Prostate gland (tissue), 2 donors: ENCODE results near the gene TMX3. TPM values are rescaled to one million over a fixed set of nuclear protein-coding genes. Genes with fewer than 3 reads are reported as not detected.

ENCODE experiments used
- DNase-seq: peaks from one replicate; pipeline ENCODE4 v3.0.0-alpha.2; 2019; ENCODE audit warnings: low spot score
- H3K27ac ChIP-seq, 2 donors: fragments of 200-600 bp; sonication (generic); 2 replicates each; pipeline ENCODE4 v1.5.1; 2017 to 2019
- H3K27me3 ChIP-seq: fragments of 200-600 bp; sonication (generic); replicated peaks from 2 replicates; pipeline ENCODE4 v1.5.1; 2019; ENCODE audit not compliant: insufficient read depth
- H3K36me3 ChIP-seq, 2 donors: fragments of 200-600 bp; sonication (generic); 1 replicate in 1 of 2; 2 replicates in 1 of 2; pipeline versions ENCODE4 v1.5.1 to v1.8.1; 2017 to 2019
- H3K4me1 ChIP-seq: fragments of 200-600 bp; sonication (generic); replicated peaks from 2 replicates; pipeline ENCODE4 v1.5.1; 2019
- H3K4me3 ChIP-seq, 2 donors: fragments of 200-600 bp; sonication (generic); 2 replicates each; pipeline ENCODE4 v1.5.1; 2017 to 2019
- H3K9me3 ChIP-seq: fragments of 200-600 bp; sonication (generic); 2 replicates; pipeline ENCODE4 v1.5.1; 2017
- CTCF ChIP-seq, 4 experiments: fragments of 200-600 bp in 2 of 4; fragments of 450-650 bp in 2 of 4; sonication (generic) in 2 of 4; IDR thresholded peaks; 1 replicate in 3 of 4; 2 replicates in 1 of 4; pipeline ENCODE4 v1.5.1; 2016 to 2019; ENCODE audit warnings: antibody characterized with exemption in 4 of 4, mild to moderate bottlenecking in 2 of 4, moderate library complexity in 2 of 4
- POLR2A ChIP-seq: fragments of 450-650 bp; IDR thresholded peaks from one replicate; pipeline ENCODE4 v1.6.1; 2016; ENCODE audit warnings: antibody characterized with exemption, mild to moderate bottlenecking
- POLR2AphosphoS5 ChIP-seq: sonication (generic); formaldehyde crosslinking; IDR thresholded peaks from one replicate; pipeline ENCODE4 v1.6.1; 2017; ENCODE audit warnings: antibody characterized with exemption
- WGBS: methylation state at CpG from one replicate; pipeline ENCODE4 v1.1.5; 2018; 5-methylcytosine and 5-hydroxymethylcytosine counted together
- intact Hi-C: fragments of 100-400 bp; cut with DNase I; formaldehyde crosslinking; loops from one replicate; pipeline ENCODE4 v1.14.2; 2022
- total RNA-seq, 2 donors: library from RNA; depleted of rRNA; stranded (reverse); fragments of >200 nt; gene quantifications; one replicate each; pipeline ENCODE4 v1.1.0, GENCODE V29; 2016

TMX3 gene
- total RNA-seq, 2 donors from 2014 or later = 32.3 to 37.1 TPM

- Histone ChIP-seq H3K27ac (no peak overlapping the region), H3K4me3 (no peak overlapping the region), H3K9me3 (no peaks in the 10 kb centered on the region), H3K27me3 (no peaks in the 10 kb centered on the region), H3K36me3 (no peaks in the 10 kb centered on the region), H3K4me1 (no peaks in the 10 kb centered on the region)
- TF ChIP-seq CTCF (IDR thresholded peaks at IDR 0.05) = no peak
- TF ChIP-seq POLR2AphosphoS5 = no peak
- no peak for TF ChIP-seq POLR2A
- no peak for DNase-seq
- 23% methylated on average over 5 of the region's 5 CpGs for WGBS
- intact Hi-C loops = no loop called here
Observed at GRCh38 chr18:68734308-68734707, 19.4 kb upstream of the TMX3 start.

DNA sequence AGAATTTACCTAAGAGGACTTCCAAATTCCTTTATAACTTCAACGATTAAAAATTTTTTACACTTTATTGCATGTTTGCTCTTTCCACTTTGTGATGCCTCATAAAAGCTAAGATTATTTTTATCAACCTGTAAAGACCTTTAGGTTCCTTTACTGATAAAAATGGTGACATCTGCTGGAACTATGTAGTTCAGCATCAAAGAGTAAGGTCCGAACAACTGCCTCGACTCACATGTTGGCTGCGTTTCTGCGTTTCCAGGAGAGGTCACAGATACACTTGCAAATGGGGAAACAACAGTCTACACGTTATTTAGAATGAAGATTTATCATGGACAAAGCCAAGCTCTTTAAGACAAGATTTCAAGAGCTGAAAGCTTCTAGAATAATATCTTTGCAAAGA, 18.8 kb upstream of the TMX3 start:
- no peak overlapping the region for H3K27ac ChIP-seq
- no peak for TF ChIP-seq CTCF (IDR thresholded peaks at IDR 0.05)

DNA sequence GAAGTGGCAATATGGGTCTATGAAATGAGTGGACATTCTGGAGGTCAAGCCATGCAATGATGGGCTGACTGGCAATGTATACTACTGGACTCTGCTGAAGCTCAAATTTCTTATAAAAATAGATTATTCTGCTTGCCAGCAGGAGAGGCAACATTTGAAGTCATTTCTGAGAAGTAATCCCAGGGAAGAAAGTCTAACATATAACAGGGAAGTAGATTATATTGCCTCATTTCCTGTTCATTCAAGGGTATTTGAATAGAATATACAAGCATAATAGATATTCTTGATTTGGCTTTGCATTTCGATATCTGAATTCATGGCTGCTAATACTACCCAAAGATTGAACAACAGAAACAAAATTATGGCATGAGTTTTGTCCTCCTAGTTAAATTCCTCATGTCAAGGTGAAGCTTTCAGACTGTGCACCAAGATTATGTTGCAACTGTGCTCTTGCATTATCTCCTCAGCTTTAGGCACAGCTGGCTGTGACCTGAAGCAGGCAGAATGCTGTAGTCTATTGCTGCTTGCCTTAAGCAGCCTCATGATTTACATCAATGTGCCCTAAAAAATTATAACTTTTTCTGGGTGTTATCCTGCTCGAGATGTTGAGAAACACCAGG, 13.3 kb upstream of the TMX3 start:
- intact Hi-C loops = no loop called here
- H3K27ac ChIP-seq = no peak overlapping the region
- H3K4me3 ChIP-seq = no peak overlapping the region
- DNase-seq = no peak
- H3K9me3 ChIP-seq = no peaks in the 10 kb centered on the region
- 89% methylated on average over 2 of the region's 2 CpGs for WGBS
- TF ChIP-seq CTCF (IDR thresholded peaks at IDR 0.05) = no peak
- TF ChIP-seq POLR2A = no peak
- TF ChIP-seq POLR2AphosphoS5 = no peak
- no peaks in the 10 kb centered on the region for H3K4me1 ChIP-seq
- H3K27me3 ChIP-seq = no peaks in the 10 kb centered on the region
- H3K36me3 ChIP-seq = no peaks in the 10 kb centered on the region

More for the DNA sequence above, 18.8 kb upstream of the TMX3 start:
- intact Hi-C loops = no loop called here
- Histone ChIP-seq H3K4me3 (no peak overlapping the region), H3K27me3 (no peaks in the 10 kb centered on the region), H3K36me3 (no peaks in the 10 kb centered on the region), H3K4me1 (no peaks in the 10 kb centered on the region), H3K9me3 (no peaks in the 10 kb centered on the region)
- DNase-seq = no peak
- 24% methylated on average over 6 of the region's 6 CpGs for WGBS

DNA sequence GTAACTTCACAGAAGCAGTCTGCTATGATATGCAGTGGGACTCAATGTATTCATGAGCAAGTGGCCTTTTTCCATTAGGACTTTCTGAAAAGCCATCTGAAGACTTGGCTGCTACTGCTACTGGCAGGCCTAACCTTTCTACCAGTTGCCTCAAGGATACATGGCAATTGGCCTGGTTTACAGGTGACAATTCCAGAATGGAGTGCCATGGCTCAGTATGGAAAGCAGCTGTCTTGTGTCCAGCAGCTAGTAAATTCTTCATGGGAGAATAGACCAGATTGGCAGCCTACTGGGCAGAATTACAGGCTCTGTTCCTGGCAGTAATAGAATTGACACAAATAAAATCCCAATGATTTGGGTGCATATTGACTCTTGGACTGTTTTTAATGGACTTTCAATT, 12.6 kb upstream of the TMX3 start:
- H3K9me3 ChIP-seq = no peaks in the 10 kb centered on the region
- H3K36me3 ChIP-seq = no peaks in the 10 kb centered on the region
- DNase-seq = peak; percentile 11
- TF ChIP-seq POLR2AphosphoS5 (peak; percentile 47), CTCF (IDR thresholded peaks at IDR 0.05) (no peak), POLR2A (no peak)
- intact Hi-C loops = no loop called here
- no peak overlapping the region for H3K4me3 ChIP-seq
- H3K27me3 ChIP-seq = no peaks in the 10 kb centered on the region
- no peak overlapping the region for H3K27ac ChIP-seq
- no peaks in the 10 kb centered on the region for H3K4me1 ChIP-seq

DNA sequence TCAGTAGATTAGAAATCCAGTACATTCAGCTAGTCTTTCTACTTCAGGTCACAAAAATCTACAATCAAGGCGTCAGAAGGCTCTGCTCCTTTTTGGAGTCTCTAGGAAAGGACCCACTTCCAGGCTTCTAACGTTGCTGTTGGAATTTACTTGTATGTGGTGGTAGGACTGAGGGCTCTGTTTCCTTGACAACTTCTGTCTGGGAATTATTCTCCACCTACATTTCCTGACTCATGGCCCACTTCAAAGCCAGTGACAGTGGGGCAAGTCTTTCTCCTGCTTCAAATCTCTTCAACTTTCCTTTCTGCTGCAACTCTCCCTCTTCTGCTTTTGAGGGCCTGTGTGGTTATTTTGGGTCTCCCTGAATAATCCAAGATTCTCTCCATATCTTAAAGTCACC, 10.4 kb upstream of the TMX3 start:
- intact Hi-C loops = no loop called here
- no peaks in the 10 kb centered on the region for H3K9me3 ChIP-seq
- H3K4me1 ChIP-seq = no peaks in the 10 kb centered on the region
- H3K36me3 ChIP-seq = no peaks in the 10 kb centered on the region
- H3K4me3 ChIP-seq = no peak overlapping the region
- H3K27ac ChIP-seq = no peak overlapping the region
- no peaks in the 10 kb centered on the region for H3K27me3 ChIP-seq
- WGBS = 67% methylated on average over 2 of the region's 2 CpGs
- no peak for TF ChIP-seq POLR2AphosphoS5
- no peak for TF ChIP-seq CTCF (IDR thresholded peaks at IDR 0.05)
- no peak for TF ChIP-seq POLR2A
- DNase-seq = no peak
